GM19438 (cell line): ENCODE results near the gene RNF149.
A peak's percentile ranks its signal among the peaks of the same experiment; 100 is the strongest.
"Not testable (repeated sequence)": the region's sequence is repeated elsewhere in the genome, so short reads cannot be mapped to it uniquely, and the experiment has no call there.

Source experiments
- ATAC-seq: cut with Tn5 transposase; IDR thresholded peaks from one replicate; pipeline ENCODE4 v1.9.1; 2021; ENCODE audit warnings: low read depth; ENCODE audit not compliant: unreplicated experiment

The RNF149 gene

DNA sequence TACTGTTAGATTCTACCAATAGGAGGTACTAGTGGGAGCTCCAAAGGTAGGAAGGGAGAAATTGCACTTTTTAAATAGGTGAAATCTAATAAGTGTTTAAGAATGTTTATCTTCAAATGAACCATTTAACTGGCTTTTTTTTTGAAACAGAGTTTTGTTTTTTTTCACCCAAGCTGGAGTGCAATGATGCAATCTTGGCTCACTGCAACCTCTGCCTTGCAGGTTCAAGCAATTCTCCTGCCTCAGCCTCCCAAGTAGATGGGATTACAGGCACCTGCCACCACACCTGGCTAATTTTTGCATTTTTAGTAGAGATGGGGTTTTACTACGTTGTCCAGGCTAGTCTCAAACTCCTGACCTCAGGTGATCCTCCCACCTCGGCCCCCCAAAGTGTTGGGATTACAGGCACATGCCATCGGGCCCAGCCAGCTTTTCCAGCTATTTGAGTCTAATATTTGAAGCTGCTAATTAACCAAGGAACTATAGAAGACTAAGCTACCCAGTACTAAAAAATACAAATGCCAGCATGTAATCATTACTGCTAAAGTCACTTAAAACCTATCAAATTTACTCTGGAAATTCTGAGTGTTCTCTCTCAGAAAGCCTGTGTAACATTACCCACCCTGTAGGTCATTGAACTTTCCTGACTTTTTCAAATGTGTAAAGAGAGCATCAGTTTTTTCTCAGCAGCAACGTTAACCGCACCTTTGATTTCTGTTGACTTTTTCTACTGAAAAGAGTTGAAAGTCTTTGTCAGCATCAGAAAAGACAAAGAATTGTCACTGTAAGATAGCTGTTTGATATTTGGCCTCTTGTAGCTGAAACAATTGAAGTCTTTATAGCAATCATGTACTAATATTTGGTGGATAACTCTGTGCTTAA, 24.6 kb upstream of the RNF149 start:
- ATAC-seq: no peak

DNA sequence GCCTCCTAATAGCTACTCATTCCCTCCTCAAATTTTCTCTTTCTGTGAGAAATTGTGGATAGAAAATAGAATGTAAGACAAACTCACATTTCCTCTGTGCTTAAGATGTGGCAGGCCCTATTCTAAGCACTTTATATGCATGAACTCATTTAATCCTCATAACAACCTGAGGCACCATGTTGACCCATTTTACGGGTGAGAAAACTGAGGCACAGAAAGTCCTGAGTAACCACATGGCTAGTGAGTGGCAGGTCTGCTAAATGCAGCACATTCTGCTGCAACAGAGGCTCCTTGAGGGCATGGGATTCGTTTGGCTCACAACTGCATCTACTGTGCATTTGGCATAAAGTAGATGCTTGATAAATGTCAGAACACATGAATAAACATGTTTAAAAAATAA, 22.7 kb upstream of the RNF149 start:
- no peak for ATAC-seq

DNA sequence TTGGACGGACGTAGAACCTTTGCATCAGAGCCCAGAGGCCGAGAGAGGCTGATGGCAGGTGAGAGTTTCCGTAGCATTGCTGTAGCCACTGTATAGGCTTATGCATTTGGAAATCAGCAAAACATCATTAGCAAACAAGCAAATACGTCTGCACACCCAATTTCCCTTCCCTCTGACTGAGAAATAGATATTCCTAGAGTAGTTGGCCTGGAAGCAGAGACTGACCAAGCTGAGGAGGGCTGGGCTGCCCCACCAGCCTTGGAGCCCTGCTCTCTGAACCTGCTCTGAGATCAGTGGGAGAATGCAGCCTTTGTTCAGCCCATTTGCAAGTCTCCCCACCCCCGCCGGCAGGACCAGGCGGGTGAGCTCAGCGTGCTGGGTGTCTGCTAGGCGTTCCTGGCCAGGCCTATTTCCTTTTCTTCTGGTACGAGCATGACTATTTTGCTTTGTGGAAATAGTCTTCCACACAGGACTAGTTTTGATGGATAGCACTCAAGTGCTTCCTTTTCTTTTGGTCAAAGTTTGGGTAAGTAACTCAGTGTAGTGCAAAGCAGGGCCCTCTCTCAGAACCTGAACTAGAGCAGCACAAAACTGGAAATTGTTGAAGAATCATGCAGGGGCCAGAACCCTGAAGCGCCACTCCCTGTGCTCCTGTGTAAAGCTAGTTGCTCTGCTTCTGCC, 21.9 kb upstream of the RNF149 start:
- no peak for ATAC-seq

DNA sequence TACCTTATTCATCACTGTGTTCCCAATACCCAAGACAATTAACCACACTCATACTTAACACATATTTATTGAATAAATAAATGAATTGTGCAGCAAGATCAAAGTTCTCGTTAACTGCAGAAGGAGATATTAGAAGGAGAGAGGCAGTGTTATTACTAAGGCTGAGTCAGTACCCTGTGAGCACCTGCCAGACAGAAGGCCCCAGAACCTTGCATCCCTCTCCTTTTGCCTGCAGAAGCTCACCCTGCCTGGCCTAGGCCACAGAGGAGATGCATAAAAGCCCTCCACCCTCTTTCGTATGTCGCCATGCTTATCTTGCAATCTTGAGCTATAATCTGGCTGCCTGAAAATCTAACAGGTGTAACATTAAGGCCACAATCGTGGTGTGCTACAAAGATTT, 20.5 kb upstream of the RNF149 start:
- no peak for ATAC-seq

DNA sequence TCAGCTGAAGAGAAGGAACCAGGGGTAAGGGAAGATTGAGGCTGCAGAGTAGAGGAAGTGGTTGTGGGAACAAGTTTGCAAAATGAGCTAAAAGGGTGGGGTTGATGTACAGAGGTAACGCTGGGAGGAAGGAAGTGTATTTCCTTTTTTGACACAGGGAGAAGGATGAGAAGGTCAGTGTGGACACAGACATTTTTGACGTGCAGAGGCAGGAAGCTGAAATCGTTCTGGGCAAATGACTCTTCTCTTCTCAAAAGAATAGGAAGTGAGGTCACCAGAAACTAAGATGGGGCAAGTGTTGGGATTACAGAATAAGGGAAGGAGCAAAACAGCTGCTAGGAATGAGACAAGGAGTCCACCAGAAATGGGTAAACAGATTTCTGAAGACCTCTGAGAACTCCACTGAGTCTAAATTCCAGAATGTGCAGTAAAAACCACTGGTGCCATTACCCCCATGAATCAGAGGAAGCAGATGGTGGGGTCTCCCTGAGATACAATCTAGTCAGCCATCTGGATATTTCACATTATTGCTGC, 20.0 kb upstream of the RNF149 start:
- ATAC-seq: peak; percentile 91

DNA sequence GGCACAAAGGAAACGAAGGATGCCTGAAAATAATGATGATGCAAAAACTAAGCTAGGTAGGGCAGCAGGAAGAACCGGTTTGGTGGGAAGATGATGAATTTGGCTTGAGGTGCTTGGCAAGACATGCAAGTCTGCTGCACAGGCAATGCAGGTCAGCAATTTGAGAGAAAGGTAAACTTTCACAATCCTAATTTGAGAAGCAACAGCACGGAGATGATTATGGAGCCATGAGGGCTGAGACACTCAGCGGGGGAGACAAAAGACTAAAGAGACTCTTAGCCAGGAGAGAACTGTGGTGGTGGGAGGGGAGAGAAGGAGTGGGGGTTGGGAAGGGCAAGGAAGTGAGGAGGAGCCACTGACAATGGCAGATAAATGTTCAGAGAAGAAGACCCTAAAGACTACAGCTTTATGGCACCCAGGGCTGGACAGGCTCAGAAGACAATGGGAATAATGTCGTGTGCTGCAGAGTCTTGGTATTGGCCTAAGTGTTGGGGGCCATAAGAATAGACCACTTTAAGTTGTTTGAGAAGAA, 19.4 kb upstream of the RNF149 start:
- peak; percentile 25 for ATAC-seq

DNA sequence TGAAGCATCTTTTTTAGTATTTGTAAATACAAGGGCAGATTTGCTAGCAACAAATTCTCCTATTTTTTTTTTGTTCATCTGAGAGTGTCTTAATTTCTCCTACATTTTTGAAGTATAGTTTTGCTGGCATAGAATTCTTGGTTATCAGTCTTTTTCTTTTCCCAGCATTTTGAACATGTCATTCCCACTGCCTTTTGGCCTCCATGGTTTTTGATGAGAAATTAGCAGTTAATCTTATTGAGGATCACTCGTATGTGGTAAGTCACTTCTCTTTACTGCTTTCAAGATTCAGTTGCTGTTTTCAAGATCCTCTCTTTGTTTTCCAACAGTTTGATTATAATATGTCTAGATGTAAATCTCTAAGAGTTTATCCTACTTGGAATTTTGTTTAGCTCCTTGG, 16.9 kb upstream of the RNF149 start:
- ATAC-seq: no peak

DNA sequence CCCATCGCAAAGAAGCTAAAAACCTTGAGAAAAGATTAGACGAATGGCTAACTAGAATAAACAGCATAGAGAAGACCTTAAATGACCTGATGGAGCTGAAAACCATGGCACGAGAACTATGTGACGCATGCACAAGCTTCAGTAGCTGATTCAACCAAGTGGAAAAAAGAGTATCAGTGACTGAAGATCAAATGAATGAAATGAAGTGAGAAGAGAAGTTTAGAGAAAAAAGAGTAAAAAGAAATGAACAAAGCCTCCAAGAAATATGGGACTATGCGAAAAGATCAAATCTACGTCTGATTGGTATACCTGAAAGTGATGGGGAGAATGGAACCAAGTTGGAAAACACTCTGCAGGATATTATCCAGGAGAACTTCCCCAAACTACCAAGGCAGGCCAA, 8.1 kb upstream of the RNF149 start:
- not testable (repeated sequence) for ATAC-seq

DNA sequence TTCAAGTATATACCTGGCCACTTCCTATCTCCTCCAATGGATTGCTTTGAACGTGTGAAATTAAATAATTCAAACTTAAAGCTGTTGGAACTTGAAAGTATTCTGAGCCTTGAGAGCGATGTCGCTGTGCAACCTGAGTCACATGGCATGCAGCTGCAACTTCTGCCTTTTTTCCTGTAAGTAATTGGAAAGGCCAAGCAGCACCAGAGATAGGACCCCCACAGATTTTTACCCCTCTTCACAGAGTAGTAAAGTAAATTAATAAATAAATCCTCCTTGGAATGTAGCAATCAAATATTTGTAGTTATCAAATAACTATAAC, 3.2 kb upstream of the RNF149 start:
- ATAC-seq: no peak

DNA sequence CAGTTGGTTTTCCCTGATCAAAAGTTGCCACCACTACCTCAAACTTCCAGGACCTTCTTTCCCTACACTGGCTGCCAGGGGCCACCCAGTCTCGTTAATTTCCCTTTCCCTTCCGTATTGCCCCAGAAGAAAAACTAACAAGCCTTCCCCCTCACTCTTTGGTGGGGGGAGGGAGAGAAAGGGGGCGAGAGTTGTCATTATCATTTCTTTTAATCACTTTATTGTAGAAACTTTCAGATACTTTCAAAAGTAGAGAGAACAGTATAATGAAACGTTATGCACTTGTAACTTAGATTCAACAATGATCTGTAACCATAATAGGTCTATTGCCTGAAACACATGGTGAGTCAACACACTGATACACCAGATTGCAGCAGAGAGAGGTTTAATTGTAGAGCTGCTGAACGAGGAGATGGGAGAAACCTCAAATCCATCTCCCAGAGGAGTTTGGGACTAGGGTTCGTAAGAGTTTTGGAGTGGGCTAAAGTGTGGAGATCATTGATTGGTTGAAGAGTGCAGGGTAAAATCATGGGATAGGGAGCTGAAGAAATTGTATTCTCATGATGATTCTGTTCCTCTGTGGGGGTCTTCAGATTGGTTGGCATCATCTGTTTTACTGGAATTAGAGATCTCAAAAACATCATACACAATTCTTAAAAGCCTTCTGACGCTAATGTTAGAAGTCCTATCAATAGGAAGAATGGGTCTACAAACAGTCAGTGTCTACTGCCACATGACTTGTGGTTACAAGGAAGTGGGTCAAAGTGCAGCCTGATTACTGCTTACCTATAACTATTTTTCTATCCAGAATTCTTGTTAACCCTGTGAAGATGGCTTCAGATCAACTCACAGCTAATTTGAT, 2.6 kb upstream of the RNF149 start:
- no peak for ATAC-seq

DNA sequence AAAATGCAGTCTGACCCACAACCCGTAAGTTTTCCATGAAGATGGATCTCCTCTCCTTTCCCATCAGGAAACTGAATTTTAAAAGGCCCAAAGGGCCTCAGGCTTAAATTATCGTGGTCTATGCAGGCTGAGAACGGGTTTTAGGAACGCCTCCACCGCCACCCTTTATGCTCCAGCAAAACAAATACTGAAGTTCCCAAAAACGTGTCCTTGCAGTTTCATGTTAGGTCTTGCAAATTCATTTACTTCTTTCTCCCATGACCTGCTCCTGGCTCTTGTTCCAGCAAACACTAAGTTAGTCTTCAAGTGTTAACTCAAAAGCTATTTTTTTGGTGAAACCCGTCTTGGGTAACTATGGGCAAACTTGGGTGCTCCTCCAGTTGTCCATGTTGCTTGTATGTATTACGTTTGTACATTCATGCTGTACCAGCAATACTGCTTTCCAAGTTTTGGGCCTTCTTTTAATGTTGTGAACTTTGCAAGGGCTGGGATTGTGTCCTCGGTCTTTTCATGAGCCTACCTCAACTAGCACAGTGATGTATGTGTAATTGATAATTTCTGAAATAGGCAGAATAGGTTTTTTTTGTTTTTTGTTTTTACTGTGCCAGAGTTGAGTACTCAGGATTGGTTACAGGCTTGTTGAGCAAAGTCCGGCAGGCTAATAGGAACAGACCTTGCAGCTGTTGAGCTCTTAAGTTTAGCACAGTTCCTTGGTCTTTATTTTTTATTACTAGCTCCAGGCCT, 1.8 kb upstream of the RNF149 start:
- ATAC-seq: no peak

DNA sequence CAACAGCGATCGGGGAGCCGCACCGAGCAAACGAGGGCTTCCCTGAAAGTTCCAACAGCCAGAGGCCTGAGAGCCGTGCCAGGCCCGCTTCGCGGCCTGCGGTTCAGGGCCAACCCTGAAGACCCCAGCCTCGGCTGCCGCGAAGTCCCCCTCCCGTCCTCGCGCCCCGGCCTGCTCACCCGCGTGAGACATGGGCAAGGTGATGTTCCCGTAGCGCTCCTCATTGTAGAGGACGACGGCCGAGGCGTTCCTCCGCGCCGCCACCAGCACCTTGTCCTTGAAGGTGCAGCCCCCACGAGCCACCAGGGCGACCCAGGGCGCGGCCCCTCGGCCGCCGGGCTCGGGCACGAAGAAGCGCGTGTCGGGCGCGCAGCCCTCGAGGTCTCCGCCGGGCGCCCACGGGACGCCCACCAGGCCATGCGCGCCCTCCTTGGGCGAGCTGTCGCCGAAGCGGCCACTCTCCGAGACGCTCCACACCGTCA, 510 bp downstream of the RNF149 start:
- peak; percentile 15 for ATAC-seq

DNA sequence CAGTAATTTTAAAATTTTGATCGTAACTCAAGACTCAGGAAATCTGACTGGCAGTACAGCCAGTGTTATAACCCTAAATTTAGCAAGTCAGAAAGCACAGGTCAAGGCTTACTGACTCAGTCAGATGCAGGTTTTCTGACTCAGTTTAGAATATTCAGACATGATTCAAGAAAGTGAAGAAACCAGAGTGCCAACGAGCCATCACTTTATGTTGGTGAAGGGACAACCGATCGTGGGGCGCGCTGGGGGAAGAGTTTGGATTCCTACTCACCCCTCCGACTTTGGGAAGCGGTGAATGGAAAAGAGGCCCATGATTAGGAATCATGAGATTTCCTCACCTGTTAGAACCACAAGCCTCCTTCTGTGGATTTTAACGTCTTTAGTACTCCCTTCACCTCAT, 998 bp downstream of the RNF149 start:
- no peak for ATAC-seq

DNA sequence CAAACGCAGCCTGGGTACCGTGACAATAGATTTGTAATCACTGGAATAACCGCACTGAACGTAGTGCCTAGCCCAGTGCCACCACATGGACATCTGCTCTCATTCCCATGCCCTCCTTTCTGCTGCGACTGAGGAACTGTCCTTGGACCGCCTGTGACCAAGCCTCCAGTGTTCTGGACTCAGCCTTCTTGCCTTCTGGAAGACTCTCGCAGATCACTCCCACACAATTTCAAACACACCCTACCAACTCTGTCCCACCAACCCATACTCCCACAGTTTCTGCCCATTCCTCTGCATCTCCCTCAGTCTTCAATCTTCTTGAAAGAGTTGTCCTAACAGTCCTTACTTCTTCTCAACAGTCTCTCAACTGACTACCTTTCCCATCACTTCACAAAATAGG, 2.1 kb downstream of the RNF149 start:
- ATAC-seq: peak; percentile 2

DNA sequence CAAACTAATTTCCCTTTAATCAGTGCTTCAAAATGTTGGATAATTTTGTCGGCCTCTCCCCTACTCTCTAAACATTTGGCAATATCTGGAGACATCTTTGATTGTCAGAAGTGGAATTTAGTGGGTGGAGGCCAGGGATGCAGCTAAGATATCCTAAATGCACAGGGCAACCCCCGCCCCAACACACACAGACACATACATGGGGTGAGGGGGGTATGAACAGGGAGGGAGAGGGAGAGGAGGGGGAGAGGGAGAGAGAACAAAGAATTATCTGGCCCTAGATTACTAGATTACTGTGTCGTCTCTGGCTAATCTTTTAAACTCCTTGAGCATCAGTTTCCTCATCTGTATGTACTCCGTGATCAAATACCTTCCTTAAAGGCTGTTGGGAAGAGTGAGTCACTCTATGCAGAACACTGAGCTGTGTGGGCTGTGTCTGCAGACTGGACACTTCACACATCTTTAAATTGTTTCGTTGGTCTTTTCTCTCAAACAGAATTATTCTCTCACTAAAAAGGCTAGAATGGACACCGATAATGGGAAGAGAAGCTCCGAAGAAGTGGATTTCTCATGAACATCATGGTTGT, 2.9 kb downstream of the RNF149 start:
- ATAC-seq: no peak

DNA sequence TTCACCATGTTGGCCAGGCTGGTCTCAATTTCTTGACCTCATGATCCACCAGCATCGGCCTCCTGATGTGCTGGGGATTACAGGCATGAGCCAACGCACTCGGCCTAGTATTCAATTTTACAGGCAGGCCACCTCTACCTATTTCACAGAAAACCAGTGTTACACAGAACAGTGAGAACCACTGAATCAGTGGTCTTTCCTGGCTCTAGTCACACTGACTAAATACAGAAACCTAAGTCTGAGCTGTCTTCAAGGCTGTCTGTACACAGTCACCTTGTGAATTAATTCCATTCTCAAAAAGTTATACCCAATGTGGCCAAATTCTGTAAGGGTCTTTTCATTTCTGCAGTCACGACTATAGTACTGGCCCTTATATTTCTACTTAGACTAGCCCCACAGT, 3.5 kb downstream of the RNF149 start:
- ATAC-seq: no peak

DNA sequence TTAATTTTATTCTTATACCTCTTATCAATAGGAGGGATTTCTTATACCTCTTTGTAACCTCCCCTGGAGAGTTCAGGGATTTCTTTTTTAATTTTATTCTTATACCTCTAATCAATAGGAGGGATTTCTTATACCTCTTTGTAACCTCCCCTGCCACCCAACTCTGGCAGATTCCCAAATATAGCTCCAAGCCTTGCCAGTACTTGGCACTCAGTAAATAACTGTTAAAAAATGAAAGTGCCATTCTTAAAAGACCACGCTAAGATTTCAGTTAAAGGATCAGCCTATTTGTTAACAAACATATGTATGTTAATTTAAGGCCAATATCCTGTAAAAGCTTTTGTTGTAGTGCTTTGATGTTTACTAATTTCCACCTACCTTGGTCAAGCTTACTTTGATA, 4.8 kb downstream of the RNF149 start:
- no peak for ATAC-seq

DNA sequence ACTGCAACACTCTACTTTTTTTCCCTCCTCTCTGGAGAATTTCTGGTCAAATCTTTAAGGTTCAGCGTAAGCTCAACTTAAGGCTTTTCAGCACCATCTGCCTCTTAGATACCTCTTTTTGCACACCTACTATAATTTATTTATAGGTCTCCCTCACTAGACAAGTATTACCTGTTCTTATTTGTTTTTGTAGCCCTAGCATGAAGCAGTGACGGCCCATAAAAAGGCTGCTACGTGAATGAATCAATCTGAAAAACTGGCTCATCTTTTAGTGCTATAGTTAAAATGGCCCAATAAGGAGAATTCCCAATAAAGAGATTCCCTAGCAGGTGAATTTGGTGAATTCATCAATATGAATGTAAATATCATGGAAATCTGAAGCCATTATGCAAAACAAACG, 6.5 kb downstream of the RNF149 start:
- no peak for ATAC-seq

DNA sequence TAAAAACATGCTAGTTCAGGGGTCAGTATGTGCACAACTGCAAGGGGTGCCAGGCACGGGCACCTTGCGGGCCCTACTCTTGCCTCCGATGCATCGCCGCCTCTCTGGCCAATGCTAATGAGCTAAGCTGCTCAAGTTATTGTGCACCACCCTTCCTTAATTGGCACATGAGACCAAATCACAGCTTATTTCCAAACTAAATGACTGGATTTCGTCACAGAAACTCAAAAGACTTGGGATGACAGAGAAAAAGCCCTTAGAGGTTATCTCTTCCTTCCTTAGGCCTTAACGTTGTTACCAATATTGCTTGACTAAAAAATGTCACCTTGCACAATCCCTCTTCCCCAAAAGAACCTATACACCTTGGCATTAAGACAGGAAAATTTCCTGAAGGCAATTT, 7.7 kb downstream of the RNF149 start:
- ATAC-seq: no peak

DNA sequence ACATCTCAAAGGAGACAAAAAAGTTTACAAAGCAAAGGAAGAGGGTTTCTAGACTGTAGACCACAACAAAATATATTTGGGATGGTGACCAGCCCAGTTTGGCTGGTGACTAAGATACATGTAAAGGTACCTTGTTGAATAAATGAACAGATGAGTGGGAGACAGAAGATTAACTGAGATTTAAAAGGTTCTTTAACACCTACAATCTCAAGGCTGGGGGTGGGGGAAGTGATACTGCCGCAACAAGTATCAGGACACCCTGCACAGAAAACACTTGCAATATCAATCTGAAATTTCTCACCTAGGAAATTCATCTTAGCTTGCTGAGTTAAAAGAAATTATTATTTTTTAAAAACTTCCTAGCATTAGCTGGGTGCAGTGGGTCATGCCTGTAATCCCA, 8.3 kb downstream of the RNF149 start:
- no peak for ATAC-seq
